Activated CD4-positive, alpha-beta T cell treated with anti-CD3 and anti-CD28 coated beads for 36 hours (primary cell): Measurements from ENCODE around the gene BPI. TPM values are rescaled to one million over a fixed set of nuclear protein-coding genes. Genes with fewer than 3 reads are reported as not detected.

Experiments used
- ATAC-seq: fragments of 200-7000 bp; cut with Tn5 transposase; one replicate; pipeline ENCODE4 v1.10.0; 2021; ENCODE audit warnings: mild to moderate bottlenecking, moderate library complexity
- CTCF ChIA-PET: fragments of 350-600 bp; sonication (Branson Sonifier 250); formaldehyde crosslinking; loops from one replicate; lab custom pipeline; 2021; ENCODE audit warnings: antibody characterized with exemption; lab: Charles Lee
- POLR2A ChIA-PET: fragments of 350-600 bp; sonication (Branson Sonifier 250); formaldehyde crosslinking; loops from one replicate; lab custom pipeline; 2021; ENCODE audit warnings: antibody characterized with exemption, inconsistent platforms; lab: Charles Lee
- DNase-seq: peaks from one replicate; pipeline ENCODE4 v3.0.0-alpha.2; 2020
- H3K27ac Mint-ChIP-seq: one replicate; pipeline ENCODE4 v1.8.0; 2021; ENCODE audit warnings: mixed read lengths
- H3K27me3 Mint-ChIP-seq: one replicate; pipeline ENCODE4 v1.8.0; 2021; ENCODE audit warnings: mixed read lengths
- H3K36me3 Mint-ChIP-seq: one replicate; pipeline ENCODE4 v1.8.0; 2021; ENCODE audit warnings: low read depth, mixed read lengths
- H3K4me1 Mint-ChIP-seq: one replicate; pipeline ENCODE4 v1.8.0; 2021; ENCODE audit warnings: mixed read lengths
- H3K4me3 Mint-ChIP-seq: one replicate; pipeline ENCODE4 v1.8.0; 2021; ENCODE audit warnings: mild to moderate bottlenecking, moderate library complexity, mixed read lengths
- H3K9me3 Mint-ChIP-seq: one replicate; pipeline ENCODE4 v1.8.0; 2021; ENCODE audit warnings: low read depth, mixed read lengths
- intact Hi-C, 2 experiments: fragments of 100-400 bp; cut with DNase I in 1 of 2; cut with micrococcal nuclease in 1 of 2; formaldehyde crosslinking; loops; one replicate each; pipeline versions ENCODE4 v1.14.2 to v1.15.1; 2022 to 2024; cut with DNase I, micrococcal nuclease
- total RNA-seq, 2 experiments: library from RNA; stranded (reverse); gene quantifications; one replicate each; pipeline ENCODE4 v1.2.3, GENCODE V29; 2021

The BPI gene
- total RNA-seq, 2 experiments from 2014 or later, result not detected

- no peak overlapping the region for H3K27ac Mint-ChIP-seq
- ATAC-seq, result no peak
- H3K9me3 Mint-ChIP-seq, result no peaks in the 10 kb centered on the region
- no peak for DNase-seq
- no peaks in the 10 kb centered on the region for H3K36me3 Mint-ChIP-seq
- H3K4me1 Mint-ChIP-seq, result no peaks in the 10 kb centered on the region
- POLR2A ChIA-PET, result interaction anchor here (0.7 kb wide), 1 partner anchor 36 kb away, joined by 5 read pairs; no protein-coding TSS in a partner anchor
- intact Hi-C loops, result no loop called here
- H3K4me3 Mint-ChIP-seq, result no peak overlapping the region
- CTCF ChIA-PET, result interaction anchor here (0.6 kb wide), 1 partner anchor 745 kb away, joined by 3 read pairs; no protein-coding TSS in a partner anchor
- peaks cover 22% of the 10 kb centered on the region for H3K27me3 Mint-ChIP-seq
Measured at GRCh38 chr20:38320221-38320620, 16.3 kb downstream of the BPI start.

DNA sequence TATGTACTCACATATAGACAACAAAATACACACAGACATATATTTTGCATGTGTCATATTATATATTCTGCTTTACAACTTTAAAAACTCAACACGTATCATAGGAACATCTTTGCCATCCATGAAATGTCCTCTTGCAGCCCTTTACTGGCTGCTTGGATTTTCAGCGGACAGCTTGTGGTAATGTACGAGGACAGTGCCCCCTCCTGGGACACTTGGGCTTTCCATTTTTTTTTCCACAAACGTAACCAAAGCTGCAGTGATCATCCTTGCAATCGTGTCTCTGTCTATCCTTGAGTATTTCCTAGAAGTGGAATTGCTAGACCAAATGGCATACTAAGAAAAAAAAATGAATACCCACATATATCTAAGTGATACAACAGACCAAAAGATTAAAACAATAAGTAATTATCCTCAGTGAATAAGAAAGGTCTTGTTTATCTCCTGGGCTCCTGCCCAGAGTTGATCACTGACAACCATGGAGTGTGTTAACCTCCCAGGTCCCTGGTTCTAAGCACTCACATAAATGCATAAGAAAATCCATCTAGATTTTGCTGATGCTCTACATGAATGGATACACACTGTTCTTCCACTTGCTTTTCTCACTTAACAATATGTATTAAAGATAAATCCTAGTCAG, 18.1 kb downstream of the BPI start:
- peak; percentile 25 for DNase-seq

GRCh38 chr20:38324159-38324558, 20.2 kb downstream of the BPI start:
- no peak for ATAC-seq
- no peaks in the 10 kb centered on the region for H3K4me1 Mint-ChIP-seq
- ChIA-PET POLR2A (no interaction called here), CTCF (interaction anchor here (0.6 to 1.2 kb wide), 3 partner anchors 20 to 93 kb away, joined by 3 read pairs; partner anchors contain the start of gene BPI)
- no peak overlapping the region for H3K4me3 Mint-ChIP-seq
- intact Hi-C loops, result no loop called here
- no peaks in the 10 kb centered on the region for H3K9me3 Mint-ChIP-seq
- no peaks in the 10 kb centered on the region for H3K36me3 Mint-ChIP-seq
- no peak overlapping the region for H3K27ac Mint-ChIP-seq
- no peak for DNase-seq
- peaks cover 18% of the 10 kb centered on the region for H3K27me3 Mint-ChIP-seq

More for the DNA sequence above, 18.1 kb downstream of the BPI start:
- Mint-ChIP-seq H3K4me1 (no peaks in the 10 kb centered on the region), H3K27ac (no peak overlapping the region), H3K36me3 (no peaks in the 10 kb centered on the region), H3K4me3 (no peak overlapping the region), H3K9me3 (no peaks in the 10 kb centered on the region), H3K27me3 (peaks cover 18% of the 10 kb centered on the region)
- intact Hi-C loops, result no loop called here
- POLR2A ChIA-PET, result no interaction called here
- CTCF ChIA-PET, result interaction anchor here (0.6 kb wide), 1 partner anchor 829 kb away, joined by 3 read pairs; no protein-coding TSS in a partner anchor
- no peak for ATAC-seq

DNA sequence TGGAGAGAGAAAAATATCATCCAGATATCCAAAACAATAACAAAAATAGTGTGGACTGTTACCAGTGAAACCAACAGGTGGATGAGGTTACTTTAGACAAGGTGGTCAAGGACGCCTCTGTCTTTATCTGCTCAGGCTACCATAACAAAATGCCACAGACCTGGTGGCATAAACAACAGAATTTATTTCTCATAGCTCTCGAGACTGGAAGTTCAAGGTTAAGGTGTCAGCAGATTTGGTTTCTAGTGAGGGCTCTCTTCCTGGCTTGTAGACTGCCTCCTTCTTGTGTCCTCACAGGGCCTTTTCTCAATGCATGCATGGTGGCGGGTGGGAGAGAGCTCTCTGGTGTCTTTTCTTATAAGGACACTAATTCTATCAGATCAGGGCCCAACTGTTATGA, 21.2 kb downstream of the BPI start:
- H3K36me3 Mint-ChIP-seq, result no peaks in the 10 kb centered on the region
- DNase-seq (no peak), ATAC-seq (no peak)
- POLR2A ChIA-PET, result no interaction called here
- H3K4me1 Mint-ChIP-seq, result no peaks in the 10 kb centered on the region
- no peak overlapping the region for H3K4me3 Mint-ChIP-seq
- intact Hi-C loops, result no loop called here
- peaks cover 12% of the 10 kb centered on the region for H3K27me3 Mint-ChIP-seq
- no peaks in the 10 kb centered on the region for H3K9me3 Mint-ChIP-seq
- no peak overlapping the region for H3K27ac Mint-ChIP-seq
- CTCF ChIA-PET, result no interaction called here

- peaks cover 10% of the 10 kb centered on the region for H3K27me3 Mint-ChIP-seq
- no peaks in the 10 kb centered on the region for H3K4me1 Mint-ChIP-seq
- intact Hi-C loops, result no loop called here
- ATAC-seq (no peak), DNase-seq (no peak)
- H3K27ac Mint-ChIP-seq, result no peak overlapping the region
- no peaks in the 10 kb centered on the region for H3K36me3 Mint-ChIP-seq
- H3K9me3 Mint-ChIP-seq, result no peaks in the 10 kb centered on the region
- CTCF ChIA-PET, result interaction anchor here (0.6 kb wide), 1 partner anchor 169 kb away, joined by 3 read pairs; no protein-coding TSS in a partner anchor
- POLR2A ChIA-PET, result no interaction called here
- no peak overlapping the region for H3K4me3 Mint-ChIP-seq
Measured at GRCh38 chr20:38325905-38326304, 21.9 kb downstream of the BPI start.

DNA sequence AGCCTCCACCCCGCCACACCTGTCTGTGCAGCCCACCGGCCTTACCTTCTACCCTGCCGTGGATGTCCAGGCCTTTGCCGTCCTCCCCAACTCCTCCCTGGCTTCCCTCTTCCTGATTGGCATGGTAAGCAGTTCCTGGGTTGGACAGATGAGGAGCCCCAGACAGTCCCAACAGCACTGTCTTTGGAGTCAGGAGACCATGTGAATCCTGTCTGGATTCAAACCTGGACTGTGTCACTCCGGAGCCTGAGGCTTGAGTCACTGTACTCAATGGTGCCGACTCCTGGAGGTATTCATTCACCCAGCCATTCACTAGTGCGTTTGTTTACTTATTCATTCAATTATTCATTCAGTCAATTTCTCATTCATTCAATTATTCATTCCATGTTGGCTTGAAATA, 22.4 kb downstream of the BPI start:
- POLR2A ChIA-PET, result no interaction called here
- H3K36me3 Mint-ChIP-seq, result no peaks in the 10 kb centered on the region
- no peaks in the 10 kb centered on the region for H3K4me1 Mint-ChIP-seq

GRCh38 chr20:38330638-38331037, 26.7 kb downstream of the BPI start:
- DNase-seq (no peak), ATAC-seq (no peak)
- Mint-ChIP-seq H3K4me1 (no peaks in the 10 kb centered on the region), H3K27me3 (peaks cover 9% of the 10 kb centered on the region), H3K9me3 (no peaks in the 10 kb centered on the region), H3K4me3 (no peak overlapping the region), H3K36me3 (no peaks in the 10 kb centered on the region), H3K27ac (no peak overlapping the region)
- CTCF ChIA-PET, result interaction anchor here (0.6 kb wide), 1 partner anchor 40 kb away, joined by 3 read pairs; no protein-coding TSS in a partner anchor
- intact Hi-C loops, result no loop called here
- POLR2A ChIA-PET, result no interaction called here

More for the DNA sequence above, 22.4 kb downstream of the BPI start:
- ATAC-seq (no peak), DNase-seq (no peak)
- Mint-ChIP-seq H3K9me3 (no peaks in the 10 kb centered on the region), H3K4me3 (no peak overlapping the region), H3K27ac (no peak overlapping the region), H3K27me3 (peaks cover 9% of the 10 kb centered on the region)
- intact Hi-C loops, result no loop called here
- CTCF ChIA-PET, result no interaction called here

- Mint-ChIP-seq H3K9me3 (no peaks in the 10 kb centered on the region), H3K4me3 (no peak overlapping the region), H3K4me1 (no peaks in the 10 kb centered on the region), H3K36me3 (no peaks in the 10 kb centered on the region), H3K27me3 (peaks cover 12% of the 10 kb centered on the region), H3K27ac (no peak overlapping the region)
- POLR2A ChIA-PET, result no interaction called here
- CTCF ChIA-PET, result no interaction called here
- DNase-seq (no peak), ATAC-seq (no peak)
- intact Hi-C loops, result no loop called here
Measured at GRCh38 chr20:38331245-38331644, 27.3 kb downstream of the BPI start.

DNA sequence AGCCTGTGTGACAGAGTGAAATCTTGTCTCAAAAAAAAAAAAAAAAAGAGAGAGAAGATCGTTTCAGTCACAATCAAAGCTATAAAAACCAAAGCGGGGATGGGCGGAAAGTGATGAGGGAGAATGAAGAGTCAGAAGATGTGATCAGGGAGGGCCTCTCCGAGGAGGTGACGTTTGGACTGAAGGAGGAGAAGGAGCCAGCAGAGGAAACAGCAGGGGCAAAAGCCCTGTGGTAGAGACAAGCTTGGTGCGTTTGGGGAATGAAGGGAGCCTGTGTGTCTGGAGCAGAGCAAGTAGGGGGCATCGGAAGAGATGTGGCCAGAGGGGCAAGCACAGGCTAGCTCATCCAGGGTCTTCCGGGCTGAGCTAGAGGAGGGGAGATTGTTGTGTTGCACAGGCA, 27.9 kb downstream of the BPI start:
- intact Hi-C loops, result no loop called here
- H3K27ac Mint-ChIP-seq, result no peak overlapping the region
- ATAC-seq, result no peak

GRCh38 chr20:38334016-38334415, 30.1 kb downstream of the BPI start:
- Mint-ChIP-seq H3K9me3 (peaks cover 8% of the 10 kb centered on the region), H3K36me3 (no peaks in the 10 kb centered on the region), H3K27ac (no peak overlapping the region), H3K4me1 (no peaks in the 10 kb centered on the region), H3K27me3 (peaks cover 20% of the 10 kb centered on the region), H3K4me3 (no peak overlapping the region)
- intact Hi-C loops, result no loop called here
- ATAC-seq (no peak), DNase-seq (no peak)
- CTCF ChIA-PET, result interaction anchor here (0.8 kb wide), 1 partner anchor 22 kb away, joined by 4 read pairs; no protein-coding TSS in a partner anchor
- POLR2A ChIA-PET, result no interaction called here

More for the DNA sequence above, 27.9 kb downstream of the BPI start:
- H3K27me3 Mint-ChIP-seq, result peaks cover 15% of the 10 kb centered on the region
- no peaks in the 10 kb centered on the region for H3K36me3 Mint-ChIP-seq
- no peak overlapping the region for H3K4me3 Mint-ChIP-seq
- DNase-seq, result no peak
- ChIA-PET POLR2A (no interaction called here), CTCF (no interaction called here)
- no peaks in the 10 kb centered on the region for H3K9me3 Mint-ChIP-seq
- no peaks in the 10 kb centered on the region for H3K4me1 Mint-ChIP-seq

DNA sequence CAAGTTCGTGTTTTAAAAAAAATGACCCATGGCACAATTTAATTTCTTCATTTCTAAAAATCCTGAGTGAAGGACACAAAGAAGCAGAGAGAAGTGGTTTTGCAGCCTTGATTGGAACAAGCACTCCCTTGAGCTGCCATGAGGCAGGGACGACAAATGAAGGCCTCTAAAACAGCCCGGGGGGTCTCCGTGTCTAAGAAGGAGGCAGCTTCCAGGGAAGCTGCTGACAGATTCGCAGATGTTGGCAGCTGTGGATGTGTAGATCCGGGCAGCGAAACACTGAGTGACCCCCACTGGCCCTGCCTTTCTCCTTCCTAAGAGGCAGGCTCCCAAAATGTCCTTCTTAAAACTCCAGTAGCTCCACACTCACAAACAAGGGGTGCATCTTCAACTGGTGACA, 32.8 kb downstream of the BPI start:
- Mint-ChIP-seq H3K27ac (no peak overlapping the region), H3K36me3 (no peaks in the 10 kb centered on the region), H3K4me3 (no peak overlapping the region), H3K9me3 (peaks cover 8% of the 10 kb centered on the region), H3K4me1 (no peaks in the 10 kb centered on the region), H3K27me3 (peaks cover 19% of the 10 kb centered on the region)
- DNase-seq, result no peak
- no peak for ATAC-seq
- POLR2A ChIA-PET, result no interaction called here
- intact Hi-C loops, result no loop called here
- CTCF ChIA-PET, result interaction anchor here (0.7 kb wide), 1 partner anchor 1638 kb away, joined by 3 read pairs; no protein-coding TSS in a partner anchor

- H3K27me3 Mint-ChIP-seq, result peaks cover 17% of the 10 kb centered on the region
- peak; percentile 63 for DNase-seq
- H3K4me3 Mint-ChIP-seq, result no peak overlapping the region
- H3K36me3 Mint-ChIP-seq, result no peaks in the 10 kb centered on the region
- intact Hi-C loops, result no loop called here
- peaks cover 8% of the 10 kb centered on the region for H3K9me3 Mint-ChIP-seq
- H3K4me1 Mint-ChIP-seq, result no peaks in the 10 kb centered on the region
- ChIA-PET POLR2A (no interaction called here), CTCF (interaction anchor here (0.8 kb wide), 1 partner anchor 11 kb away, joined by 3 read pairs; no protein-coding TSS in a partner anchor)
- no peak overlapping the region for H3K27ac Mint-ChIP-seq
- ATAC-seq, result no peak
Measured at GRCh38 chr20:38337561-38338140, 33.7 kb downstream of the BPI start.
